GM19025 (cell line): Measurements from ENCODE around the gene CACNB4.
"Not testable (repeated sequence)": the region's sequence is repeated elsewhere in the genome, so short reads cannot be mapped to it uniquely, and the experiment has no call there.

Source experiments
- ATAC-seq: cut with Tn5 transposase; IDR thresholded peaks from one replicate; pipeline ENCODE4 v1.9.1; 2021; ENCODE audit warnings: mild to moderate bottlenecking, low read depth, moderate library complexity; ENCODE audit not compliant: unreplicated experiment

Gene CACNB4

GRCh38 chr2:152055366-152056108, 43.3 kb downstream of the CACNB4 start:
- no peak for ATAC-seq

GRCh38 chr2:152054593-152054992, 44.3 kb downstream of the CACNB4 start:
- no peak for ATAC-seq

- no peak for ATAC-seq
Observed at GRCh38 chr2:152051436-152051835, 47.4 kb downstream of the CACNB4 start.

- no peak for ATAC-seq
Observed at GRCh38 chr2:152050915-152051314, 47.9 kb downstream of the CACNB4 start.

GRCh38 chr2:152050341-152050740, 48.5 kb downstream of the CACNB4 start:
- ATAC-seq, result no peak

GRCh38 chr2:152049541-152049940, 49.3 kb downstream of the CACNB4 start:
- ATAC-seq, result no peak

GRCh38 chr2:152047824-152048471, 50.9 kb downstream of the CACNB4 start:
- ATAC-seq, result no peak

GRCh38 chr2:152046940-152047339, 51.9 kb downstream of the CACNB4 start:
- peak; percentile 49 for ATAC-seq

GRCh38 chr2:152042636-152043615, 55.9 kb downstream of the CACNB4 start:
- no peak for ATAC-seq

GRCh38 chr2:152038441-152038958, 60.3 kb downstream of the CACNB4 start:
- ATAC-seq, result no peak

GRCh38 chr2:152037743-152038435, 61.0 kb downstream of the CACNB4 start:
- ATAC-seq, result no peak

- peak; percentile 89 for ATAC-seq
Observed at GRCh38 chr2:152036611-152037469, 62.0 kb downstream of the CACNB4 start.

- no peak for ATAC-seq
Observed at GRCh38 chr2:152034257-152034801, 64.5 kb downstream of the CACNB4 start.

- no peak for ATAC-seq
Observed at GRCh38 chr2:152033011-152033925, 65.6 kb downstream of the CACNB4 start.

- no peak for ATAC-seq
Observed at GRCh38 chr2:152031747-152032306, 67.0 kb downstream of the CACNB4 start.

- not testable (repeated sequence) for ATAC-seq
Observed at GRCh38 chr2:152030596-152031328, 68.1 kb downstream of the CACNB4 start.
